Measurements from ENCODE around the gene WDR20.

DNA sequence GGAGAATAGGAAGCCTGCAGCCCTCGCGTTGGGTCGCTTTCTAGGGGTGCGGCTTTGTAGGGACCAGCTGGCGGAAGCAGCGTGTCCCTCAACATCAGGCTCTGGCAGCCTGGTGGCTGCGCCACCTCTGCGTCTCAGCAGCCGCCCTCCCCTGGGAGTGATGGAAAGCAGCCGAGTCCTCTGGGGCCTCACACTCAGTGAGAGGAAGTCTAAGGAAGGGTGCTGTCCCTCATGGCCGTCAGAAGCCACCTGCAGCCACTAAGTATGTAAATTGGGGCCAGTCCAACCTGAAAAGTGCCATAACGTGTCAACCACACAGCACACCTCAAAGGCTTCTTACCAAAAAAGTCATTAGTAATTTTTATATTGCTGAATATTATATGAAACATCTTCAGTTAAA lies 80.3 kb downstream of the WDR20 start:
- TF ChIP-seq, protein P1, sequence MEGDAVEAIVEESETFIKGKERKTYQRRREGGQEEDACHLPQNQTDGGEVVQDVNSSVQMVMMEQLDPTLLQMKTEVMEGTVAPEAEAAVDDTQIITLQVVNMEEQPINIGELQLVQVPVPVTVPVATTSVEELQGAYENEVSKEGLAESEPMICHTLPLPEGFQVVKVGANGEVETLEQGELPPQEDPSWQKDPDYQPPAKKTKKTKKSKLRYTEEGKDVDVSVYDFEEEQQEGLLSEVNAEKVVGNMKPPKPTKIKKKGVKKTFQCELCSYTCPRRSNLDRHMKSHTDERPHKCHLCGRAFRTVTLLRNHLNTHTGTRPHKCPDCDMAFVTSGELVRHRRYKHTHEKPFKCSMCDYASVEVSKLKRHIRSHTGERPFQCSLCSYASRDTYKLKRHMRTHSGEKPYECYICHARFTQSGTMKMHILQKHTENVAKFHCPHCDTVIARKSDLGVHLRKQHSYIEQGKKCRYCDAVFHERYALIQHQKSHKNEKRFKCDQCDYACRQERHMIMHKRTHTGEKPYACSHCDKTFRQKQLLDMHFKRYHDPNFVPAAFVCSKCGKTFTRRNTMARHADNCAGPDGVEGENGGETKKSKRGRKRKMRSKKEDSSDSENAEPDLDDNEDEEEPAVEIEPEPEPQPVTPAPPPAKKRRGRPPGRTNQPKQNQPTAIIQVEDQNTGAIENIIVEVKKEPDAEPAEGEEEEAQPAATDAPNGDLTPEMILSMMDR (IDR thresholded peaks at IDR 0.05), result no peak
- TF ChIP-seq EP300 (IDR thresholded peaks at IDR 0.05) (no peak), POLR2A (IDR thresholded peaks at IDR 0.05) (no peak)
